ENCODE results near the gene CFAP161. TPM values are rescaled to one million over a fixed set of nuclear protein-coding genes. Genes with fewer than 3 reads are reported as not detected.

CFAP161 gene
- total and polyA plus RNA-seq, 9 of the 15 experiments (the other 6 are each of a cell fraction or from before 2014, with no cell fraction given) = 25.8 to 83.3 (median 75.6) TPM

DNA sequence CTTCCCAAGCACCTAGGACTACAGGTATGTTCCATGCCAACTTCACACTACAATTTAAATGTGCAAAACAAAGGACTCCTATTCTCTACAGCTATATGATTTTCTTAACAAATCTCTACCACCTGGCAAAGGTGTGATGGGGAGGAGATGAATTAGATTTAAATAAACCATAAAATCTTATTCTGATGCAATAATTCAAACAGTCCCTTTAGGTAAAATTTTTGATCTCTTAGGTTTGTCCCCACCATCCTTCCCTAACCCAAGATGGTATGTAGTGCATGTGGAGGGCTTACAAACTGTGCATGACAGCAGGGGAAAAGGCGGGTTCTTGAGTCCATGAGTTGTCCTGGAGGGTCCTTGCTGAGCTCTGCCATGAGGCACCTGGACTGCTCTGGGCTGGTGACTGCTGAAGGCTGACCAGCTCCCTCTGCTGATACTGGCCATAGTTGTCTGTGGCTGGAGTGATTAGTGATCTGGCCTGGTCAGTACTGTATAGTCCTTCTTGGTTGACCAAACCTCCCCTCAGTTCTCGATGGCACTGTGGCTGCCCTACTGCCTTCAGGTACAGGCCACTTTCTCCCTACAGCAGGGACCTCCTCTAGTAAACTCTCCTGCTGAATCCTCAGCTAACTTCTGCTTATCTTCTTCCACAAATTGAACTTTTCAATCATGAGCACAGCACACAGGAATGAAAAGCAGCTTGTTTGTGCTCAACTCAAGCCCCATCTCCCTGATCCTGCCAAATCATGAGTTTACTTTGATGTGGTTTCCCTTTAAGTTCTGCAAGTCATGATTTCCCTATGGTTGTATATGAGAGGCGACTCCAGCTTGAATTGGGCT is 30.1 kb downstream of the CFAP161 start (continued):
- TF ChIP-seq, protein P1, sequence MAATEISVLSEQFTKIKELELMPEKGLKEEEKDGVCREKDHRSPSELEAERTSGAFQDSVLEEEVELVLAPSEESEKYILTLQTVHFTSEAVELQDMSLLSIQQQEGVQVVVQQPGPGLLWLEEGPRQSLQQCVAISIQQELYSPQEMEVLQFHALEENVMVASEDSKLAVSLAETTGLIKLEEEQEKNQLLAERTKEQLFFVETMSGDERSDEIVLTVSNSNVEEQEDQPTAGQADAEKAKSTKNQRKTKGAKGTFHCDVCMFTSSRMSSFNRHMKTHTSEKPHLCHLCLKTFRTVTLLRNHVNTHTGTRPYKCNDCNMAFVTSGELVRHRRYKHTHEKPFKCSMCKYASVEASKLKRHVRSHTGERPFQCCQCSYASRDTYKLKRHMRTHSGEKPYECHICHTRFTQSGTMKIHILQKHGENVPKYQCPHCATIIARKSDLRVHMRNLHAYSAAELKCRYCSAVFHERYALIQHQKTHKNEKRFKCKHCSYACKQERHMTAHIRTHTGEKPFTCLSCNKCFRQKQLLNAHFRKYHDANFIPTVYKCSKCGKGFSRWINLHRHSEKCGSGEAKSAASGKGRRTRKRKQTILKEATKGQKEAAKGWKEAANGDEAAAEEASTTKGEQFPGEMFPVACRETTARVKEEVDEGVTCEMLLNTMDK (IDR thresholded peaks at IDR 0.05; ENCODE audit: borderline replicate concordance, insufficient read depth, low read depth, low read length, poor library complexity, severe bottlenecking) = no peak
- TF ChIP-seq BCOR (IDR thresholded peaks at IDR 0.05) (peak; percentile 77; the same call in 1 of the 2 replicates), ZC3H8 (IDR thresholded peaks at IDR 0.05) (no peak), ZNF57 (CRISPR knock-in tag; IDR thresholded peaks at IDR 0.05) (no peak), MCM2 (IDR thresholded peaks at IDR 0.05; ENCODE audit: low read depth) (no peak), SREBF1 (IDR thresholded peaks at IDR 0.05; ENCODE audit: borderline replicate concordance, low read depth, low read length) (no peak), MEF2D (tag; conservative IDR thresholded peaks at IDR 0.05; ENCODE audit: low read depth) (no peak), BDP1 (IDR thresholded peaks at IDR 0.05; ENCODE audit: insufficient read depth, insufficient read length) (no peak), TAF9B (IDR thresholded peaks at IDR 0.05; ENCODE audit: partially characterized antibody) (peak; percentile 35), THRAP3 (IDR thresholded peaks at IDR 0.05; ENCODE audit: borderline replicate concordance) (no peak), U2AF1 (optimal IDR thresholded peaks at IDR 0.05; ENCODE audit: low read depth, low read length) (no peak), SRSF1 (IDR thresholded peaks at IDR 0.05; ENCODE audit: low read depth, low read length) (no peak), CAMTA2 (CRISPR knock-in tag; conservative IDR thresholded peaks at IDR 0.05) (no peak), MECOM (CRISPR knock-in tag; IDR thresholded peaks at IDR 0.05) (no peak), ZNF146 (CRISPR knock-in tag; IDR thresholded peaks at IDR 0.05; ENCODE audit: unreplicated experiment) (no peak), NCOA6 (IDR thresholded peaks at IDR 0.05) (no peak)
- TF ChIP-seq, protein P2, sequence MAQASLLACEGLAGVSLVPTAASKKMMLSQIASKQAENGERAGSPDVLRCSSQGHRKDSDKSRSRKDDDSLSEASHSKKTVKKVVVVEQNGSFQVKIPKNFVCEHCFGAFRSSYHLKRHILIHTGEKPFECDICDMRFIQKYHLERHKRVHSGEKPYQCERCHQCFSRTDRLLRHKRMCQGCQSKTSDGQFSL (CRISPR knock-in tag; IDR thresholded peaks at IDR 0.05) = no peak
- TF ChIP-seq, protein P2 (tag; IDR thresholded peaks at IDR 0.05) = no peak
- TF ChIP-seq, protein P3, sequence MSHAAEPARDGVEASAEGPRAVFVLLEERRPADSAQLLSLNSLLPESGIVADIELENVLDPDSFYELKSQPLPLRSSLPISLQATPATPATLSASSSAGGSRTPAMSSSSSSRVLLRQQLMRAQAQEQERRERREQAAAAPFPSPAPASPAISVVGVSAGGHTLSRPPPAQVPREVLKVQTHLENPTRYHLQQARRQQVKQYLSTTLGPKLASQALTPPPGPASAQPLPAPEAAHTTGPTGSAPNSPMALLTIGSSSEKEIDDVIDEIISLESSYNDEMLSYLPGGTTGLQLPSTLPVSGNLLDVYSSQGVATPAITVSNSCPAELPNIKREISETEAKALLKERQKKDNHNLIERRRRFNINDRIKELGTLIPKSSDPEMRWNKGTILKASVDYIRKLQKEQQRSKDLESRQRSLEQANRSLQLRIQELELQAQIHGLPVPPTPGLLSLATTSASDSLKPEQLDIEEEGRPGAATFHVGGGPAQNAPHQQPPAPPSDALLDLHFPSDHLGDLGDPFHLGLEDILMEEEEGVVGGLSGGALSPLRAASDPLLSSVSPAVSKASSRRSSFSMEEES (CRISPR knock-in tag; IDR thresholded peaks at IDR 0.05) = no peak
- TF ChIP-seq, protein P4, sequence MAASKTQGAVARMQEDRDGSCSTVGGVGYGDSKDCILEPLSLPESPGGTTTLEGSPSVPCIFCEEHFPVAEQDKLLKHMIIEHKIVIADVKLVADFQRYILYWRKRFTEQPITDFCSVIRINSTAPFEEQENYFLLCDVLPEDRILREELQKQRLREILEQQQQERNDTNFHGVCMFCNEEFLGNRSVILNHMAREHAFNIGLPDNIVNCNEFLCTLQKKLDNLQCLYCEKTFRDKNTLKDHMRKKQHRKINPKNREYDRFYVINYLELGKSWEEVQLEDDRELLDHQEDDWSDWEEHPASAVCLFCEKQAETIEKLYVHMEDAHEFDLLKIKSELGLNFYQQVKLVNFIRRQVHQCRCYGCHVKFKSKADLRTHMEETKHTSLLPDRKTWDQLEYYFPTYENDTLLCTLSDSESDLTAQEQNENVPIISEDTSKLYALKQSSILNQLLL (CRISPR knock-in tag; IDR thresholded peaks at IDR 0.05; ENCODE audit: borderline replicate concordance) = no peak
- TF ChIP-seq, protein P5, sequence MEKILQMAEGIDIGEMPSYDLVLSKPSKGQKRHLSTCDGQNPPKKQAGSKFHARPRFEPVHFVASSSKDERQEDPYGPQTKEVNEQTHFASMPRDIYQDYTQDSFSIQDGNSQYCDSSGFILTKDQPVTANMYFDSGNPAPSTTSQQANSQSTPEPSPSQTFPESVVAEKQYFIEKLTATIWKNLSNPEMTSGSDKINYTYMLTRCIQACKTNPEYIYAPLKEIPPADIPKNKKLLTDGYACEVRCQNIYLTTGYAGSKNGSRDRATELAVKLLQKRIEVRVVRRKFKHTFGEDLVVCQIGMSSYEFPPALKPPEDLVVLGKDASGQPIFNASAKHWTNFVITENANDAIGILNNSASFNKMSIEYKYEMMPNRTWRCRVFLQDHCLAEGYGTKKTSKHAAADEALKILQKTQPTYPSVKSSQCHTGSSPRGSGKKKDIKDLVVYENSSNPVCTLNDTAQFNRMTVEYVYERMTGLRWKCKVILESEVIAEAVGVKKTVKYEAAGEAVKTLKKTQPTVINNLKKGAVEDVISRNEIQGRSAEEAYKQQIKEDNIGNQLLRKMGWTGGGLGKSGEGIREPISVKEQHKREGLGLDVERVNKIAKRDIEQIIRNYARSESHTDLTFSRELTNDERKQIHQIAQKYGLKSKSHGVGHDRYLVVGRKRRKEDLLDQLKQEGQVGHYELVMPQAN (IDR thresholded peaks at IDR 0.05; ENCODE audit: borderline replicate concordance) = no peak
